NCI-H1436 treated with DMSO at 0.1 percent for 48 hours (cell line): ENCODE measurements around the gene KLRF2.
"Not testable (repeated sequence)": the region's sequence is repeated elsewhere in the genome, so short reads cannot be mapped to it uniquely, and the experiment has no call there.

ENCODE experiments used
- DNase-seq: peaks from one replicate; lab custom pipeline; 2025; lab: John Stamatoyannopoulos, UW

Gene KLRF2, protein sequence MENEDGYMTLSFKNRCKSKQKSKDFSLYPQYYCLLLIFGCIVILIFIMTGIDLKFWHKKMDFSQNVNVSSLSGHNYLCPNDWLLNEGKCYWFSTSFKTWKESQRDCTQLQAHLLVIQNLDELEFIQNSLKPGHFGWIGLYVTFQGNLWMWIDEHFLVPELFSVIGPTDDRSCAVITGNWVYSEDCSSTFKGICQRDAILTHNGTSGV

DNA sequence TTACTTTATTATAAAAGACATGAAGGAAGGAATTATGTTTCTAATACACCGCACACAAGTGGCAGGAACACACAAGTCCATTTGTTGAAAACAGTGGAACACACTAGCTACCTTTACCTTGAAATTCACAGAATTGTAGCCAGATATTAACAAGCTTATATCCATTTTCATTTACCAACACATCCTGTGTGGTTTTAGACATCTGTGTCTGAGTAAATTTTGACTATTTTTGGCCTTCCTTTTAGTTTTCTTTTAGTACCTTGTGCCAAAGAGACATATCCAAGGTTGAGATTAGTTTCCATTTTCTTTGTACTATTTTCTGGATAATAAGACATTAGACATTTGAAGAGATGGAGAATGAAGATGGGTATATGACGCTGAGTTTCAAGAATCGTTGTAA lies at the start of gene KLRF2:
Gene KLRF2, plus strand, starts transcription at position 244 of the 400 bp plus-strand sequence. Its CDS starts 107 bp downstream, at position 351.
- DNase-seq: no peak

DNA sequence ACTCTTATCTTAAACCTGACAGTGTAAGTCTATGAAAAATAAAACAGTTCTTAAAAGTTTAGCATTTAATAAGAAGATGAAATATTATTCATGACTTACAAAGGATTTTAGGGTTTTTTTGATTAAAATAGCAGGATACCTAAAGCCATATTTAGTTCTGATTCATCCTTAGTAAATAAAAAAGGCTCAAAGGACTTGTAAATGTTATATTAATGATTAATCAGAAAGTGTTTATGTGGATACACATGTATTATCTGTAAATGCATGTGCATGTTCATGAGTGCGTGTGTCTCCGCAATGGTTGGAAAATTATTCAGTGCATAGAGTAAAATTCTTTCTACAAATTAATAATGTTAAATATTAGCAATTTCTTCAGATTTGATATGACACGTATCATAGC lies 49.6 kb upstream of the KLRF2 start:
- no peak for DNase-seq

DNA sequence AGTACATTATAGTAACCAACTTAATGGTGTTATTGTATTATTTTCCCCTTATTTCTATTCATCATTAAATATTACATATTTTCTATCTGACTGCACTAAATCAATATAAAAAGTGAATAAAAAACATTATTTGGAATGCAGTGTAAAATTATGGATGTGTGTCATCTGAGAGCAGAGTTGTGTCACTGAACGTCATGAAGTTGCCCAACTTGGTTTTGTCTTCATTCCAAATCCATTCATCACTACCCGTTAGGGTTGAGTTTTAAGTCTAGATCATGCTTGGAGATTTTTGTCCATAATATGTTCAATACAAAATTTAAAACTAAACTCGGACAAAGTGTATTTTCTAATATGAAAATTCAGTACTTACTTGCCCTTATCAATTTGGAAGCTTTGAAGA lies 37.9 kb upstream of the KLRF2 start:
- DNase-seq: no peak

DNA sequence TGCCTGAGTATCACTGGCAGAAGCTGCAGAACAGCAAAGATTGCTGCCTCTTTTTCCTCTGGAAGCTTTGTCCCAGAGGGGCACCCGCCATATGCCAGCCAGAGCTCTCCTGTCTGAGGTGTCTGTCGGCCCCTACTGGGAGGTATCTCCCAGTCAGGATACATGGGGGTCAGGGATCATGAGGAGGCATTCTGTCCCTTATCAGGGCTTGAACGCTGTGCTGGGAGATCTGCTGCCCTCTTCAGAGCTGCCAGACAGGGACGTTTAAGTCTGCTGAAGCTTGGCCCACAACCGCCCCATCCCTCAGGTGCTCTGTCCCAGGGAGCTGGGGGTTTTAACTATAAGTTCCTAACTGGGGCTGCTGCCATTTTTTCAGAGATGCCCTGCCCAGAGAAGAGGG lies 32.4 kb upstream of the KLRF2 start:
- DNase-seq: no peak

DNA sequence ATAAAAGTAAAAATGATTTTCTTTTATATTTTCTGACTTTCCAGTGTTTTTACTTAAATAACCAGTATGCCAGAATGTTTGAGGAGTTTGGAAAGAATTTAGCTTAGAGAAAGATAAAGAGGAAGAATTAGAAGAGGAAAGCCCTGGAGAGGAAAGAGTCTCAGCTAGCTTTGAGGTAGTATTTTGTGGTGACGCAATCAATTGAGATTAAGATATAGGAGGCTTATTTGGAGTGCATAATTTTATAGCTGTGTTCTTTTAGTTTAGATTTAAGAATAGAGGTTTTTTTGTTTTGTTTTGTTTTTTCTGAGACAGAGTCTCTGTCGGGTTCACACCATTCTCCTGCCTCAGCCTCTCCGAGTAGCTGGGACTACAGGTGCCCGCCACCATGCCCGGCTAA lies 30.2 kb upstream of the KLRF2 start:
- DNase-seq: no peak

DNA sequence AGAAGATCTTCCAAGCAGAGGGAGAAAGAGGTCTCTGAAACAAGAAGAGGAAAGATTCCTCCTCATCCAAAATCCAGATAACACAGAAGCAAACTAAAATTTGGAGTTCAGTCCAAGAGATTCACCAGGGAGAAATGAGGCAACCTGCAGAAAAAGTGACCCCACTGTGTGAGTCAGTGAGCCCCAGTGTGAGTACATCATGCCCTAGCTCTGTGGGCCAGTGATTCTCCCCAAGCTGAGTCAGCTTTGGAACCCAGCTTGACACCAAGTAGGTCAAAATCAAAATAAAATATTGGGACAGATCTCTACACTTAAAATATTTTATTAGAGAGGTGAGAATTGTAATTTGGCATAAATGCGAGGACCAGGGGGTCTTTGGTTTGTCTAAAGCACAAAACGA lies 29.4 kb upstream of the KLRF2 start:
- DNase-seq: no peak

DNA sequence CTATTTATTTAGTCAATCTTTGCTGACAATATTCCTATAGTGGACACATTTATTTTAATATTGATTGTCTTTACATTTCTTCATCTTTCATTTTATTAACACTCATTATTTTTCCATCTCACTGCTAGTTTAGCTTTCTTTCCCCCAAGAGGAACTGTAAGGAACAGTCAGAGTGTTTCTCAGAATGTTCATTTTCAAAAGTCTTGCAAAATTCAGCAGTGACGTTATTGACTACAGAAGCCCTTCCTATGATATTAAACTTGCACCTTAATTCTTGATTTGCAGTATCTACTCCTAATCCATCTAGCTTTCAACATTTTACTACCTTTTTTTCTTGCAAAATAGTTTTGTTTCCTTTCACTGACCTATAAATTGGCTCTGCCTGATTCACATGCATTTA lies 25.1 kb upstream of the KLRF2 start:
- DNase-seq: no peak

DNA sequence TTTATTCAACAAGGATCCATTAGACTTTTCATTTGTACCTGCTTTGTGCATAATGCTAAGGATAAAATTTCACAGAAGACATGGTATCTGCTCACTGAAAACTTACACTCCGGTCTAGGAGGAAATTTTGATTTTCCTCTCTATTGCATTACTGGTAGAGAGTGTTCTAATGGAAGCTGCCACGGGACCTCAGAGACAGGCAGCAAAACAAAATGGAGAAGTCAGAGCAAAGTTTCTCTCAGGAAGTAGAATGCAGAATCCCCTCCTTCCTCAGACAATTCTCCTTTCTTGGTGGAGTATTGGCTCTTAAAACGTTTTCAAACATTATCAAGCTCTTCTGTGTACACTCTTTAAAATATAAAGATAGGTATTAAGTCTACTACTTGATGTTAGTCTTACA lies 24.4 kb upstream of the KLRF2 start:
- DNase-seq: no peak

DNA sequence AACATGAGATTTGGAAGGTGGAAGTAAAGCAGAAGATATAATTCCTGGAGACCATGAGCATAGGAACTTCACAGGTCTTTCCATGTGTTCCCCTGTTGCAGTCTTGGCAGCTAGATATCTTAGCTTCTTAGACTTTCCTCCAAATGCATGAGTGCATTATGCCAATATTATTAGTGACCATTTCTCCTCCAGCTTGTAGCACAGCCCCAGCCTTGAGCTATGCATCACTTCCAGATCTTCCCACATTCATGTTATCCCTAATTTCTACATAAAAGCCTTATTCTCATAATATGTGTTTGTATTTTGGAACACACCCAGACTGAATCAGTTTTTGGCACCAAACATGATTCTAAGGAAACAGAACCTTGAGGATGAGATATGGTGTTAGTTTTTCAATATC lies 23.2 kb upstream of the KLRF2 start:
- no peak for DNase-seq

DNA sequence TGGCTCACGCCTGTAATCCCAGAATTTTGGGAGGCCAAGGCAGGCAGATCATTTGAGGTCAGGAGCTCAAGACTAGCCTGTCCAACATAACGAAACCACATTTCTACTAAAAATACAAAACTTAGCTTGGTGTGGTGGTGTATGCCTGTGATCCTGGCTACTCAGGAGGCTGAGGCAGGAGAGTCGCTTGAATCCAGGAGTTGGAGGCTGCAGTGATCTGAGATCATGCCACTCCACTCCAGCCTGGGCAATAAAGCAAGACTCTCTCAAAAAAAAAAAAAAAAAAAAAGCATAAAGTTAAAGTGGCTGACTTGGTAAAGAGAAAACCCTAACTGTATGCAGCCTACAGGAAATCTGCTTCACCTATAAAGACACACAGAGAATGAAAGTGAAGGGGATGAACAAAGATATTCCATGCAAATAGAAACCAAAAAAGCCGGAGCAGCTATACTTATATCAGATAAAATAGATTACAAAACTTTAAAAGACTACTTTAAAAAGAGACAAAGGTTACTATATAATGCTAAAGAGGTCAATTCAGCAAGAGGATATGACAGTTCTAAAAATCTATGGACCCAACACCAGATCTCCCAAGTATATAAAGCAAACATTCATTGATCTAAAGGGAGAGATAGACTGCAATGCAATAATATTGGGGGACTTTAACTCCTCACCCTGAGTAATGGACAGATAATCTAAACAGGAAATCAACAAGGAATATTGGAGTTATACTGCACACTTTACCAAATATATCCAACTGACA lies 16.2 kb upstream of the KLRF2 start:
- no peak for DNase-seq

DNA sequence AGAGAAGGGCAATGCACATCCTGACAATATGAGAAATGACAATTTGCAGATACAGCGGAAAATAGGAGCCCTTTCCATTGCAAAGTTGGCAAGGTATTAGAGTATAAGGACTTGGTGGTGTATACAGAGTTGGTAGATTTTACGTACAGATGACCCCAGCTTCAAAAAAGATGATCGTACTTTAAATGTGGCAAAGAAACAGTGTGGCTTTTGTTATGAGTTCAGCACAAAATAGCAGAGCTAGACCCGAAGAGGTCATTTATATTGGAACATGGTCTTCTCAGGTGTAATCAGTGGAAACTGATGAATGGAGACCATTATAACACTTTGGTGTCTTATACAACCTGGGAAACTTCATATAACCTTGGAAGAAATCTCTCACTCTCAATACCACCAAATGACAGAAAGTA lies 14.4 kb upstream of the KLRF2 start:
- no peak for DNase-seq

DNA sequence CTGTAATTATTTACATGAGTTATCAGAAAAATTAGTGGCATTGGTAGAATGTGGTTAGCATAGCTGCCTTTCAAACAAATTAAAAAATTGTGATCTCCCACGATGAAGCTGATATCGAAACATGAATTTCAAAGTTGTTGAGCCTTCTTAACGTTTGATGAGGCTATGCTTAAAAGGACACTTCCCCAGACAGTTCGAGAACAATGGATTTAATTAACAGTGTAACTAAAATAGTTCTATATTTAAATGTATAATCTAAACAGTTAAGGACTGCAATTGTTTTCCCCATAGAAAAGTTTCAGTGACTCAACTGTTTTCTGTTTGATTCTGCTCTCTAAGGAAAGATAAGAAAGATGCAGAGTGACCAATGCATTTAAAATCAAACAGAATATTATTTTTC lies 13.8 kb upstream of the KLRF2 start:
- no peak for DNase-seq

DNA sequence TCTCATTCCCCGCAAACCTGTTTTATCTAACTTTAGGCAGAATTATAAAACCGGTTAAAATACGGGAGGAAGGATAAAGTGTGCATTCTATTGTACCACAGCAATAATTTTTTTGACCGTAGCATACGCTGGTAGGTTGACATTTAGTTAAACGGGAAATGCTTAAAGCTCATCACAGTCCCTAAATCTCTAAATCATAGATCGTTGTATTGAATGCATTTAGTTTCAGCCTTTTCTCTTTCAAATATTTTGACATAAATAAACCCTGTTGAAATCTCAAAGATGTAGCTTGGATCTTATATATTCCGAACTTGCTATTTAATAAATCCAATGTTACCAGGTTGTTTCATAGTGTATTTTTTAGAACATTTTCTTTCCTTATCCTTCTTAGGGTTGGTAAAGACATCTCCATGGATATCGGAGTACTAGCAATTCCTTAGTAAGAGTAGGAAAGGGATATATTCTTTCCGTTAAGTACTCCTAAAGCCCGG lies 12.9 kb upstream of the KLRF2 start:
- no peak for DNase-seq

DNA sequence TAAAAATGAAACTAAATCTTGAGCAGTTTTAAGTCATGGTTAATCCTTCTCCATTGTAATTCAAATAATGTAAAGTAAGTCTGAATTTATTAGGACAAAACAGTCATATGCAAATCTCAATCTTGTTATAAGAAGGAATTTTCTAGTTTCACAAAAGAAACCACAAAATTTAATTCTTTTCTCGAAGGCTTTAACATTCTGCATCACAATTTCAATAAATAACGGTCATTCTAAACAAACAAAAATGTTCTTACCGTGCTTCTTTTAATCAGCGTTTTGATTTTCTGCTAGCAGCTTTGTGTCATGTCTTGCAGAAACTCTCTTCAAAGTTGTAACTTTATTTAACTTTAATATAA lies 12.4 kb upstream of the KLRF2 start:
- no peak for DNase-seq

DNA sequence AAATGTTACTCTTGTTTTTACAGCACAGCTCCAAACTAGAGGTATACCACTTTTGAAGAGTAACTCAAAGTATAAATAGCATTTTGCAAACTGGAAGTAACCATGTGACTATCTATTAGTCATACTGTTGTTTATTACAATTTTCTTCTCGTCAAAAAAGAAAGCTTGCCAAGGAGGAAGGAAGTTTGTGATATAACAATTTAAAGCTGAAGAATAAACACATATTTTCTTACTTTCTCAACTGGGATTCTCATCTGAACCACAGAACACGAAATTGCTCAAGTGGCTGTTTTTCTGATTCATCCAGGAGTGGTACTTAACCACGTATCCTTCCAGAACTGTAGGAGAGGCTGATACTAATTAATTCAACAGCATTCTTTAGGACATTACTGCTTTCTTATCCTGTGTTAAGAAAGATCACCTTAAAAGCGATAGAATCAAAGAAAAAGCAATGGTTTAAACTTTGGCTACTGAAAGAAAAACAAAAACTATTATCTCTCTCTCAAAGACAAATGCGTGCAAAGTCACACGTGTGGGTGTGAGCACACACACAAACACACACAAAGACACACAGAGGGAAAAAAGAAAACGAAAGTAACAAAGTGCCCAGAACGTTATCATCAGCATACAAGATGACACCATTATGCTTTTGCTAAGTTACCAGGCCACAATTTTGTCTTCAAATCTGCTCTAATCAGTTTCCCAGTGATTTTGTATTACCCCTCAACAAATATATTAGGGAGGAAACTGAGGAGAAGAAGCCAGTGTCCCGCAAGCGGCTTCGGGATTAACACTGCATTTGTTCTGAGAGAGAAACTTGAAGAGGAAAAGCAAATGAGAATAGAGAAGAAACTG lies 11.8 kb upstream of the KLRF2 start, which contains the start of gene CLEC2B:
Gene CLEC2B, minus strand, starts transcription at position 48 of the 855 bp plus-strand sequence.
- no peak for DNase-seq

DNA sequence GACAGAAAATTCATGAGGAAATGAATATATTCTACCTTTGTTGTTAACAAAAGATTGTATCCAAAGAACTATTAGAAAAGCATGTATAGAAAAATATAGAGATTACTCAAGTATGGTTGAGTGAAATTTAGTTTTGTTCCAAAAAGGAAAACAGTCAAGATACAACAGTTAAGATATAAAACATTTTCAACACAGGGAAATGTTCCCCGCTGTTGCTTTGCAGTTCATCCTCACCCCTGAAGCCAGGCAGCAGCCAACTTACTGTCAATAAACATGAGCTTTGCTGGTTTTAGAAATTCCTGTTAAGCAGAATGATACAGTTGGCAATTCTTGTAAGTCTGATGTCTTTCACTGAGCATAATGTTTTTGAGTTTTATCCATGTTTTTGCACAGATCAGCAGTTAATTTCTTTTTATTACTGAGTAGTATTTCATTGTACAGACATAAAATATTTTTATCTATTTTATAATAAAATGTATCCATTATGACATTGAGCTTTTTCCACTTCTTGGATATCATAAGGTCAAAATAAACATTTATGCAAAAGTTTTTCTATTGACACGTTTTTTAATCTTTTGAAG lies 10.9 kb upstream of the KLRF2 start:
- no peak for DNase-seq

DNA sequence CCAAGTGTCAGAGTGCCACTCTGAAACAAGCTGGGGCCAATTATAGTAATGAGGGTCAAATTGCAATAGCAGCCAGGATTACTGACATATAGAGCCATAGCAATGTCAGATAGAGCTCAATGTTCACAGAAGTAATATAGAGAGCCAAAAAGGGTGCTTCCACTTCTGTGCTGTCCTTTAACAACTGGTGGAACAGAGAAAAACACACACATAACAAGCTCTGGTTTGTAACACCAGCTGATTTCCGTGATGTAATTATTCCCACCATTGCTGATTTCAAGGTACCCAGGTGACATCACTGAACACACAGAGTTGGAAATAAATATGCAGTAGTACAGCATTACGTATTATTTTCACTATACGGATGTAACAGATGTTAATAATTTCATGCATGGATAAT lies 9.1 kb upstream of the KLRF2 start:
- no peak for DNase-seq

DNA sequence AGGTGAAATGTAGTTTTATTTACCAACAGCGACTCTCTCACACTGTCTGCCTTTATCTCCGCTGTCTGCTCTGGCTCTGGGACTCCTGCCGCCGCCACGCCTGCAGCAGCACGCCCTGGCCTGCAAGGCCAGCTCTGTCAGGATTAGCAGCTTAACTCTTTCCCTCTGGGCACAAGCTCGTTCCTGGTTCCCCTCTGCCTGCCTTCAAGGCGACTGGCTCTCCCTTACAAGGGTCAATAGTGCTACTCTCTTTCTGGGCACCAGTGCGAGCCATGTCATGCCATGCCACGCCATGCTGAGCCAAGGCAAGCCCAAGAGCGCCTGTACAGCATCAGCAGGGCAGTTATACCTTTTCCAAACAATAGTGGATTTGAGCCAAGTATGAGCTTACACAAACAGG lies 8.5 kb upstream of the KLRF2 start:
- DNase-seq: no peak

DNA sequence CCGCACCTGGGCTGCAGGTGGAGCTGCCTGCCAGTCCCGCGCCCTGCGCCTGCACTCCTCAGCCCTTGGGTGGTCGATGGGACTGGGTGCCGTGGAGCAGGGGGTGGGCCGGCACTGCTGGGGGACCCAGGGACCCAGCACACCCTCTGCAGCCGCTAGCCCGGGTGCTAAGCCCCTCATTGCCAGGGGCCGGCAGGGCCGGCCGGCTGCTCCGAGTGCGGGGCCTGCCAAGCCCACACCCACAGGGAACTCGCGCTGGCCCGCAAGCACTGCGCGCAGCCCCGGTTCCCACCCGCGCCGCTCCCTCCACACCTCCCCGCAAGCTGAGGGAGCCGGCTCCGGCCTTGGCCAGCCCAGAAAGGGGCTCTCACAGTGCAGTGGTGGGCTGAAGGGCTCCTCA lies 5.2 kb upstream of the KLRF2 start:
- not testable (repeated sequence) for DNase-seq

DNA sequence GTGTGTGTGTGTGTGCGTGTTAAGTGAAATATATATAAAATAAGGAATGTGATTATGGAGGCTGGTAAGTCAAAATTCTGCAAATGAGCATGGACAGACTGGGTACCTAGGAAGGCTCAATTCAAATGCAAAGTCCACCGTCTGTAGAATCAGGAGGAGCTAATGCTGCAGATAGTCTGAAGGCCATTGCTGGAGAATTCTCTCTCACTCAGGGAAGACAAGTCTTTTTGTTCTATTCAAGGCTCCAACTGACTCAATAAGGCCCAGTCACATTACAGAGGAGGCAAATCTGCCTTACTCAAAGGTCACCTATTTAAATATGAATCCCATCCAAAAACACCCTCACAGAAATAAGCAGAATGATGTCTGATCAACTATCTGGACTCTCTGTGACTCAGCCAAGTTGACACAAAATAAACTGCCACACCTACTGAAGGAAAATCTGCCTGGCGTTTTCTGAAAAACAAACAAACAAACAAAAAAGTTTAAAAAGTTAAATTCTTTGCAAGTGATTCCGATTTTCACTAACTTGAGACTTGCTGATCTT lies 684 bp upstream of the KLRF2 start:
- DNase-seq: no peak

DNA sequence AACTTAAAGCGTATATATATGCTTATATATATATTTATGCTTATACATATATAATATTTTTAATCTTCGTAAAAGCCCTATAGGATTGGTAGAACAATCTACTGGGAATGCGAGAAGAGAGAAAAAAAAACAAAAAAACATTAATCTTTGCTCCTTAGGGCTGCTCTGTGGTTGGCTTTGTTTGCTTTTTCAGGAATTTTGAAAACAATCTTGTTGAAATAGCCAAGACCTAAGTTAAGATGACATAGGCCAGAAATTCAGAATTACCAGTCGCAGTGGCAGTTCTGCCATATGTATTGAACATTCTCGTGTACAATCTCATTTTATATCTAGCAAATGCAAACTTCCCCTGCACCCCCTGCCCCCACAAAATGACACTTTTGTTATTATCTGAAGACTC lies 699 bp downstream of the KLRF2 start:
- DNase-seq: no peak

DNA sequence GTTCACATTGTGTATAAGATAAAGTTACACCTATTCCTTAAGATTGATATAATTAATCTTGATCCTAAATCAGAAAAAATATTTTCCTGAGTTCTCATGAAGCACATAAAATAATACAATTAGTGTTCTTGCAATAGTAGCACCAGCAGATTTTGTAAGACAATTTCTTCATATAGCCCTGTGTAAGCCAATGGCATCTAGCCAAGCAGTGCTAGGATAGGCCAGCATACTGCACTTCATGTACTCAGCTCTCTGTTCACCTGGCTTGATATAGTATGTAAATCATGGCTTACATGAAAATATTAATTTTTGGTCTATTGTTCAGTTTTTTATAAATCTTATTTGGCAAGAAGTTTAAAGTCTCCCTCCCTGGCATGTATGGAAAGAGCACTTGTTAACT lies 1.9 kb downstream of the KLRF2 start:
- DNase-seq: no peak
